Panc1 (cell line): ENCODE measurements around the gene SNX6. TPM values are rescaled to one million over a fixed set of nuclear protein-coding genes. Genes with fewer than 3 reads are reported as not detected.

Experiments used
- ATAC-seq: fragments of 200-7000 bp; cut with Tn5 transposase; 2 replicates; pipeline ENCODE4 v1.9.1; 2020; ENCODE audit warnings: mild to moderate bottlenecking, moderate library complexity
- BruUV-seq: library from RNA; stranded (reverse); fragments of 400-500 nt; replicated peaks from 2 replicates; lab custom pipeline; 2021; lab: Mats Ljungman, UMichigan
- CTCF ChIA-PET: fragments of 300-600 bp; sonication (Branson Sonifier 250); formaldehyde crosslinking; loops from one replicate; lab custom pipeline; 2022; ENCODE audit warnings: antibody characterized with exemption; lab: Charles Lee
- POLR2A ChIA-PET: fragments of 300-600 bp; sonication (Branson Sonifier 250); formaldehyde crosslinking; loops from one replicate; lab custom pipeline; 2022; ENCODE audit warnings: antibody characterized with exemption; lab: Charles Lee
- DNase-seq: peaks from one replicate; pipeline ENCODE4 v3.0.0-alpha.2; 2010; ENCODE audit warnings: low read depth, low spot score
- H3K27ac ChIP-seq: 2 replicates; pipeline ENCODE4 v1.5.1; 2011; ENCODE audit warnings: mild to moderate bottlenecking, low read length, inconsistent platforms
- H3K27me3 ChIP-seq: fragments of 200-500 bp; sonication (Bioruptor generic); 2 replicates; pipeline ENCODE4 v1.6.0; 2014; ENCODE audit warnings: low read length, inconsistent platforms; ENCODE audit not compliant: control insufficient read depth, insufficient read depth
- H3K36me3 ChIP-seq: fragments of 200-500 bp; sonication (Bioruptor generic); 2 replicates; pipeline ENCODE4 v1.5.1; 2014; ENCODE audit warnings: inconsistent platforms, mild to moderate bottlenecking, low read length, moderate library complexity; ENCODE audit not compliant: control insufficient read depth, insufficient read depth
- H3K4me1 ChIP-seq: 2 replicates; pipeline ENCODE4 v1.5.1; 2011; ENCODE audit warnings: inconsistent platforms, mild to moderate bottlenecking, low read length, moderate library complexity; ENCODE audit not compliant: control insufficient read depth, insufficient read depth
- H3K4me3 ChIP-seq, 2 experiments: 2 replicates each; pipeline ENCODE4 v1.5.1; 2011 to 2012; ENCODE audit warnings: low read depth in 2 of 2, low read length in 2 of 2, mild to moderate bottlenecking in 2 of 2, inconsistent platforms in 1 of 2, moderate library complexity in 1 of 2
- H3K9me3 ChIP-seq: fragments of 200-500 bp; sonication (Bioruptor generic); 2 replicates; pipeline ENCODE4 v1.5.1; 2014; ENCODE audit warnings: low read depth, mild to moderate bottlenecking, inconsistent platforms, low read length, moderate library complexity; ENCODE audit not compliant: control insufficient read depth, insufficient read depth
- CTCF ChIP-seq: fragments of 450-650 bp; IDR thresholded peaks from 2 replicates; pipeline ENCODE4 v1.5.1; 2017; ENCODE audit warnings: mild to moderate bottlenecking
- POLR2AphosphoS5 ChIP-seq: IDR thresholded peaks from 2 replicates; pipeline ENCODE4 v1.6.1; 2012; ENCODE audit warnings: mild to moderate bottlenecking, low read depth, low read length, moderate library complexity
- SIN3A ChIP-seq: IDR thresholded peaks from 2 replicates; pipeline ENCODE4 v1.6.1; 2012; ENCODE audit warnings: low read depth, mild to moderate bottlenecking, low read length, moderate library complexity, borderline replicate concordance; ENCODE audit not compliant: insufficient read depth
- TCF7L2 ChIP-seq: IDR thresholded peaks from 2 replicates; pipeline ENCODE4 v1.6.1; 2011; ENCODE audit warnings: mild to moderate bottlenecking, low read depth, low read length, inconsistent platforms
- in situ Hi-C: cut with HindIII; loops from 2 replicates; pipeline ENCODE4 v1.10.0; 2016; ENCODE audit warnings: low sequenced_read_pairs, low pct_unique_long_range_greater_than_20kb
- intact Hi-C: fragments of 100-400 bp; cut with micrococcal nuclease; formaldehyde crosslinking; loops from one replicate; pipeline ENCODE4 v1.10.0; 2022; ENCODE audit not compliant: unreplicated experiment
- total RNA-seq: library from RNA; stranded (reverse); gene quantifications from one replicate; pipeline ENCODE4 v1.2.1, GENCODE V29; 2021; ENCODE audit not compliant: unreplicated experiment
- TF ChIP-seq, protein P1 (sequence below), 2 experiments: IDR thresholded peaks; 2 replicates each; pipeline ENCODE4 v1.6.1; 2011 to 2012; ENCODE audit warnings: low read depth in 2 of 2, control low read depth in 1 of 2, low read length in 1 of 2, mild to moderate bottlenecking in 1 of 2, moderate library complexity in 1 of 2; ENCODE audit not compliant: insufficient read depth in 1 of 2

Gene SNX6
- total RNA-seq, 1 experiment from 2014 or later = 50.9 TPM

DNA sequence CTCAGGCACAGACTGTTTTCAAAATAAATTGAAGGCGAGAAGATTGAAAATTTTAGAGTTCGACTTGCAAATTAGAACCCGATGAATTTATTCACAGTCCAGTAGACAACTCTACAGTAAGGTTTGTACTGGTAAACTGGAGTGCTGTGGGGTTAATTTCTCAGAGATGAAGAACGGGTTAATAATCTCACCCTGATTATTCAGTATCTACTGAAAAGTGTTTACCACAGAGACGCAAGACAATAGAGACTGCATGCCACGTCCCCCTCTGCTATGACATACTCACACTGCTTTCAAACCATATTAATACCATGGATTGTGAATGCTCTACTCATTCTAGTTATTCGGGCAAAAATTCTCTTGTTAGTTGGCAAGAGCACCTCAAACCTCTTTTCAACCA lies 48.4 kb upstream of the SNX6 start:
- Histone ChIP-seq H3K27me3 (no peaks in the 10 kb centered on the region), H3K27ac (peak overlapping the region; percentile 87), H3K36me3 (no peaks in the 10 kb centered on the region), H3K4me3 (peak overlapping the region in 1 of 2 experiments; percentile 10; a peak in 1 of 4 replicates), H3K4me1 (peaks cover 22% of the 10 kb centered on the region), H3K9me3 (no peaks in the 10 kb centered on the region)
- POLR2A ChIA-PET = no interaction called here
- BruUV-seq = no TSS peak
- in situ Hi-C loops = no loop called here
- DNase-seq (no peak), ATAC-seq (peak; percentile 33; the same call in 1 of the 2 replicates)
- intact Hi-C loops = no loop called here
- CTCF ChIA-PET = no interaction called here
- TF ChIP-seq, protein P1, sequence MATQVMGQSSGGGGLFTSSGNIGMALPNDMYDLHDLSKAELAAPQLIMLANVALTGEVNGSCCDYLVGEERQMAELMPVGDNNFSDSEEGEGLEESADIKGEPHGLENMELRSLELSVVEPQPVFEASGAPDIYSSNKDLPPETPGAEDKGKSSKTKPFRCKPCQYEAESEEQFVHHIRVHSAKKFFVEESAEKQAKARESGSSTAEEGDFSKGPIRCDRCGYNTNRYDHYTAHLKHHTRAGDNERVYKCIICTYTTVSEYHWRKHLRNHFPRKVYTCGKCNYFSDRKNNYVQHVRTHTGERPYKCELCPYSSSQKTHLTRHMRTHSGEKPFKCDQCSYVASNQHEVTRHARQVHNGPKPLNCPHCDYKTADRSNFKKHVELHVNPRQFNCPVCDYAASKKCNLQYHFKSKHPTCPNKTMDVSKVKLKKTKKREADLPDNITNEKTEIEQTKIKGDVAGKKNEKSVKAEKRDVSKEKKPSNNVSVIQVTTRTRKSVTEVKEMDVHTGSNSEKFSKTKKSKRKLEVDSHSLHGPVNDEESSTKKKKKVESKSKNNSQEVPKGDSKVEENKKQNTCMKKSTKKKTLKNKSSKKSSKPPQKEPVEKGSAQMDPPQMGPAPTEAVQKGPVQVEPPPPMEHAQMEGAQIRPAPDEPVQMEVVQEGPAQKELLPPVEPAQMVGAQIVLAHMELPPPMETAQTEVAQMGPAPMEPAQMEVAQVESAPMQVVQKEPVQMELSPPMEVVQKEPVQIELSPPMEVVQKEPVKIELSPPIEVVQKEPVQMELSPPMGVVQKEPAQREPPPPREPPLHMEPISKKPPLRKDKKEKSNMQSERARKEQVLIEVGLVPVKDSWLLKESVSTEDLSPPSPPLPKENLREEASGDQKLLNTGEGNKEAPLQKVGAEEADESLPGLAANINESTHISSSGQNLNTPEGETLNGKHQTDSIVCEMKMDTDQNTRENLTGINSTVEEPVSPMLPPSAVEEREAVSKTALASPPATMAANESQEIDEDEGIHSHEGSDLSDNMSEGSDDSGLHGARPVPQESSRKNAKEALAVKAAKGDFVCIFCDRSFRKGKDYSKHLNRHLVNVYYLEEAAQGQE (IDR thresholded peaks at IDR 0.05; ENCODE audit: insufficient read depth in 1 of 2, low read depth in 2 of 2, low read length in 1 of 2) = no peak
- TF ChIP-seq SIN3A (no peak), CTCF (no peak), TCF7L2 (no peak), POLR2AphosphoS5 (no peak)

- no peaks in the 10 kb centered on the region for H3K36me3 ChIP-seq
- peak overlapping the region; percentile 87 for H3K27ac ChIP-seq
- no peak overlapping the region for H3K4me3 ChIP-seq
- no peak for DNase-seq
- intact Hi-C loops = no loop called here
- ATAC-seq = no peak
- H3K27me3 ChIP-seq = no peaks in the 10 kb centered on the region
- POLR2A ChIA-PET = no interaction called here
- BruUV-seq = no TSS peak
- CTCF ChIA-PET = no interaction called here
- H3K9me3 ChIP-seq = no peaks in the 10 kb centered on the region
- in situ Hi-C loops = no loop called here
- TF ChIP-seq TCF7L2 (no peak), CTCF (no peak), POLR2AphosphoS5 (no peak)
- TF ChIP-seq, protein P1 (IDR thresholded peaks at IDR 0.05; ENCODE audit: insufficient read depth in 1 of 2, low read depth in 2 of 2, low read length in 1 of 2) = no peak
- peaks cover 22% of the 10 kb centered on the region for H3K4me1 ChIP-seq
Measured at GRCh38 chr14:34676516-34677211, 46.7 kb upstream of the SNX6 start.
